Measurements from ENCODE around the gene P2RX1.

P2RX1 gene

DNA sequence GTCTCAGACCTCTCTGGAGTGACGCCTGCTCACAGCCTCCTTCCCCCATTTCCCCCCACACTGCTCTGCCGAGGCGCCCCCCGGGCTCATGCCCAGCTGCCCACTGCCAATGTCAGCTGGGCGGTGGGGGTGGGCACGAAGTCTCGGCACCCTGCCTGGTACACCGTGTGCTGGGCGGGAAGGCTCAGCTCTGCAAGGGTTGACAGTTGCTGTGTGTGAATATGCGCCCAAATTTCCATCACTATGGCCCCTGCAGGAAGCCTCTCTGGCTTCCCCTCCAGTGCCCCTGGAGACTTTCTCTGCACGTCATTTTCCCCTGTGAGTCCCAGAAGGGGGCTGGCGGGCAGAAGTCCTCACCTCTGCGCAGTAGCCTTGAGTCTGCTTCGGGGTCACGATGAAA, 11.8 kb downstream of the P2RX1 start:
- DNase-seq, result no peak

DNA sequence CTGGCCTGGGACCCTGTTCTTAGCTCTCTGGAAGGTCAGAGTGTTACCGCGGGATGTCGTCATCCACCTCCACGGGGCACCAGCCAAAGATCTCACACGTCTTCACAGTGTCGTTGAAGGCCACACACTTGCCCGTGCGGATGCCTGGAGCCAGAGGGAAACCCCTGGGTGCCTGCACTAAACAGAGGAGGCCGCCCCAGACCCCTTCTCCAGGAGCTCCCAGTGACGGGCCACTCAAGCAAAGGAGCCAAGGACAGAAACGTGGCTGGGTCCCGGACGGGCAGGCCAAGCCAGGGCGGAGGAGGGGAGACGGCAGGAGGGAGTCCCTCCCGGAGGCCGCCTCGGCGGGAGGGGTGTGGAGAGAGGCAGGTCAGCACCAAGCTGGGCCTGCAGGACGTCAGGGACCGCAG, 12.4 kb downstream of the P2RX1 start:
- no peak for DNase-seq

DNA sequence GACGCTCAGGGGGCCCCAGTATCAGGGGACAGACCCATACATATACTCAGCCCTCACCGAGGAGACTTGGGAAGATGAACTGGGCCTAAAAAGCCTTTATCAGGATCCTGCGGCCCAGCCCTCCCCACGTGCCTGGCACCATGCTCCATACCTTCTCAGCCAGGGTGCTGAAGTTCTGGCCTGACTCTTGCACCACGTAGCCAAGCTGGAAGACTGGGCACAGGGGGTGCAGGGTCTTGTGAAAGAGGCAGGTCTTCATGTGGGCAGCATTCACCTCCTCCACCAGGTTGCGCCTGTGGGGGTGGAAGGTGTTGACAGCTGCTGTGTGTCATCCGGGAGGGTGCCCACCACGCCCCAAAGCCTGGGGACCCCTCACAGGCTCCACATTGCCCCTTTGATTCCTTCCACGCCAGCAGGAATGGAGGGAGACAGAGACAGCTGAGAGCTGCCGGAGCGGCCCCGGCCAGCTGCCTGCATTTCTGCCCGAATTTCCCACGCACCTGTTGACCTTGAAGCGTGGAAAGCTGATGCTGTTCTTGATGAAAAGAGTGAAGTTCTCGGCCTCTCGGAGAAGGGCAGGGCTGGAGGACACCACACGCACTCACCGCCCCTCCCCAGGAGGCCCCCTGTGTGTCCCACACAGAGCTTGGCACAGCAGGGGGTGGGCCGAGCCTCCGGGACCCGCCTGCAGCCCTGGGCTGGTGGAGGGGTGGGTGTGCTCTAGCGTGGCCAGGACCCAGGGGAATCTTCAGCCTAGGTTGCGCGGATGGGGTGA, 13.0 kb downstream of the P2RX1 start:
- DNase-seq, result no peak

DNA sequence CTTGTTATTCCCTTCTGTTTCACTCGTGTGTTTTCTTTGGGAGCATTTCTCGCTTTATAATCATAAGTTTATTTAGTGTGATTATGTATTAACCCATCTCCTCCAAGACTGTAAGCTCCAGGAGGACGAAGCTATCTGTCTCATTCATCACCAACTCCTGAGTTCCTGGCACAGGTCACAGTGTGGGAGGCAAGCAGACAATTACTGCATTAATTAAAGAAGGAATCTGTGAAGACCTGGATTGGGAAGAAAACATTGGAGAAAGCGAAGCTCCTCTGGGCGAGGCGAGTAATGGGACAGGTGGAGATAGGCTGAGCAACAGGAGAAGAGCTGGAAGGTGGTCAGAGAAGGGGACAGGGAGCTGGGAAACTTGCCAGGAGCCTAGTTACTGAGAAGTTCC, 15.6 kb downstream of the P2RX1 start:
- DNase-seq, result no peak

DNA sequence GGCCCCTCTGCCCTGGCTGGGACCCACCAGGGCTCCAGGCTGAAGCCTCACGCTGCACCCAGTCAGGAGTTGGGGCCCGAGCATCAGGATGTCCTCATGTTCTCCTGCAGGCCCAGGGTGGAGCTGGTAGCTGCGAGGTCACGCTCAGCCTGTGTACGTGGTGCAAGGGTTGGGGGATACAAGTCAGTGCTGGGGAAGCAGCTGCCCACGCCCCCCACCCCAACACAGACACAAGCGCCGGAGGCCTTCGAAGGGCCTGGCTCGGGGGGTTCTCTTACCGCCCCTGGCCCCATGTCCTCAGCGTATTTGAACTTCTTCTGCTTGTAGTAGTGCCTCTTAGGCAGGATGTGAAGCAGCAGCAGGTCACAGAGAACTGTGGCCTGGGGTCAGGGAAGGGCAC, 18.5 kb downstream of the P2RX1 start:
- no peak for DNase-seq

DNA sequence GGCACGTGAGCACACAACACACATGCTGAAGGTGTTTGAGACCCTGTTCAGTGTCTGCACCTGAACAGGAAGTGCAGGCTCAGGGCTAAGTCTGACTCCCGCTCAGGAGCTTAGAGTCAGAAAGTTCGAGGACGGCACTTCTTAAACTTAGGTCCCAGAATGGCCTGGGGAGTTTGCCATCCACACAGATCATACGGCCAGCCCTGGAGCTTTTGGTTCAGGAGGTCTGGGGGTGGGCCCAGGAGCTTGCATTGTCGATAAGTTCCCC, 19.4 kb downstream of the P2RX1 start:
- DNase-seq, result no peak

DNA sequence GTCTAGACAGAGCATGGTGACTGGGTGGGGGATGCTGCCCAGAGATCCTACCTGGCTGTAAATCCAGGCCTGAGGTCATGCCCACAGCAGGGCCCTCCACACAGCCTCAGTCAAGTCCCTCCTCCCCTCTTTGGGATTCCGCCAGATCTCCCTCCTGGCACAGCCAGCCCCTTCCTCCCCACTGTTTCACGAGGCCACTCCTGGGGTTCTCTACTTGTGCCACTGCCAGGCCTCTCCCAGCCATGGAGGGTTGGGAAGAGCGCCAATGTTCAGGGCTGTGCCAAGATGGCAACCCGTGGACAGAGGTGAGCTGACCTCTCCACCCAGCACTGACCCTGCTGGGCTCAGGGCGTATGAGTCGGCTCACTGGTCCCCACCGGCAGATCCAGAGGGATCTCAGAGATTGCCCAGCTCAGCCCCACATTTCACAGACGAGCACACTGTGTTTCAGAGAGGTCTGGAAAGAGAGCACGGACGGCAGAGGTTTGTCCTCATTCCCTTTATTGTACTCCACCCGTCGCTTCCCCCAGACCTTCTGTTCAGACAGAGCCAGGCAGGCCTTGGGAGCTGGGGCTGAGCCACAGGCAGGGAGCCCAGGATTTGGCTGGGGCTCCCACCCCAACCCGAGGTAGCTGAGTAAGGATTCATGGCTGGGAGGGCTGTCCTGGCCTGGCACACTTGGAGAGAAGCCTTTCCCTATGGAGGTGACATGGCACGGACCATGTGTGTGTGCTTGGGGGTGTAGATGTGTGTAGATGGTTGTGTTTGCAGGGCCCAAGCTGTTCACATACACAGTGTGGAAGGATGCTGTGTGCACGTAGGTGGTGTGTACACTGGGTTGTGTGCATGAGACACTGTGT, 19.9 kb downstream of the P2RX1 start:
- peak; percentile 67 for DNase-seq

DNA sequence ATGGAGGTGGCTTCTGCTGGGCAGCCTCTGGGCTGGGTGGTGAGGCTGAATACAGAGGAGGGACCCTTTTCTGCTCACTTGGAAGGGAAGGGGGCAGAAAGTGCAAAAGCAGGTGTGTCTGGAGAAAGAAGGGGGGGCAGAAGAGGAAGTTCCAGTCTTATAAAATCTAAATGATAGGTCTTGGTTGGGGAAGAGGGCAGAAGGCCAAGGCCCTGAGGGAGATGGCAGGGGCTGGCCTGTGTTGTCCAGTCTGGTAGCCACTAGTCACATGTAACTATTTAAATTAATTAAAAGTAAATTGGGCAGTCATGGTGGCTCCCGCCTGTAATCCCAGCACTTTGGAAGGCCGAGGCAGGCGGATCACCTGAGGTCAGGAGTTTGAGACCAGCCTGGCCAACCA, 20.9 kb downstream of the P2RX1 start:
- DNase-seq, result no peak

DNA sequence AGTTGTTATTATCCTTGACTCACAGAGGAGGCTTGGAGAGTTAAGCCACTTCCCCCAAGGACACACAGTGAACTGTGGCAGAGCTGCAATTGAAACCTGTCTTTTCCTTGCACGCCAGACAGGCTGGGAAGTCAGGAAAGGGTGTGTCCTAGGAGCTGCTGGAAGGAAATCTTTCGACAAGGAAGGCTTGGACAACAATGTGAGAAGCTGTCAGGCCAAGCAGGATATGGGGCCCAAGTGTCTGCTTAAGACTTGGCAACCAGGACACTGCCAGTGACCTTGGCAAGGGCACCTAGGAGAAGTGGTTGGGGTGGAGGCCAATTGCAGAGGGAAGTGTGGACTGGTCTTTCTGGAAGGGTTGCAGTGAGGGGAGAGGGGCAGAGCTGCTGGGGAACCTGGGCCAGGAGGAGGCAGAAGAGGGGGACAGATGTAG, 21.3 kb downstream of the P2RX1 start:
- DNase-seq, result no peak

DNA sequence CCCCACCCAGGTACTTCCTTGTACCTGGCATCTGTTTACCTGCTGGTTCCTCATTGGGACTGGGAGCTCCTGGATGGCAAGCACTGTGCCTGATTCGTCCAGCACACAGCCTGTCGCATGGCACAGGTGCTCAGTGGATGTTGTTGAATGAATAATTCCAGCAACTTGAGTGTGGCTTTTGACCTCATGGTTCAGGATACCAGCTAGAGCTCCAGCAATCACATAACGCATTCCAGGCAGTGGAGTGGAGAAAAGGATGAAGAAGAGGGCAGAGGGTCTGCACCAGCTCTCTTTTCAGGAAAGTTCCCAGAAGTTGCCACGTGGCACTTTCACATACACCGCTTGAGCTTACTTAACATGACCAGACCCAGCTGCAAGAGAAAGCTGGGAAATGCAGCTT, 22.1 kb downstream of the P2RX1 start:
- DNase-seq, result no peak

DNA sequence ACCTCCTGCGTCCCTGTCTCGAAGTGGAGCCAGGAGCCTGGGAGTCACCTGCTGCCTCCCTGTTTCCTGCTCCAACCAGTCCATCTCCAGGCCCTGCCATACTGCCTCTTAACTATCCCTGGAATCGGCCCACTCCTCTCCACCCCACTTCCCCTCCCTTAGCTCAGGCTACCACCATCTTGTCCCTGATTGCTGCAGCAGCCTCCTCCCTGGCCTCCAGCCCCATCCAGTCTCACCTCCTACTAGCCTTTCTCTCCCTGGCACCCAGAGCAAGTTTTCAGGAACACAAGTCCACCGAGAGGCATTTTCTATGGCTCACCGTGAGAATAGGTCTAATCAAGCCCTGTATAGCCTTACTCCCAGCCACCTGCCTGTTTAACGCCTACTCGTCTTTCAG, 22.5 kb downstream of the P2RX1 start:
- no peak for DNase-seq

DNA sequence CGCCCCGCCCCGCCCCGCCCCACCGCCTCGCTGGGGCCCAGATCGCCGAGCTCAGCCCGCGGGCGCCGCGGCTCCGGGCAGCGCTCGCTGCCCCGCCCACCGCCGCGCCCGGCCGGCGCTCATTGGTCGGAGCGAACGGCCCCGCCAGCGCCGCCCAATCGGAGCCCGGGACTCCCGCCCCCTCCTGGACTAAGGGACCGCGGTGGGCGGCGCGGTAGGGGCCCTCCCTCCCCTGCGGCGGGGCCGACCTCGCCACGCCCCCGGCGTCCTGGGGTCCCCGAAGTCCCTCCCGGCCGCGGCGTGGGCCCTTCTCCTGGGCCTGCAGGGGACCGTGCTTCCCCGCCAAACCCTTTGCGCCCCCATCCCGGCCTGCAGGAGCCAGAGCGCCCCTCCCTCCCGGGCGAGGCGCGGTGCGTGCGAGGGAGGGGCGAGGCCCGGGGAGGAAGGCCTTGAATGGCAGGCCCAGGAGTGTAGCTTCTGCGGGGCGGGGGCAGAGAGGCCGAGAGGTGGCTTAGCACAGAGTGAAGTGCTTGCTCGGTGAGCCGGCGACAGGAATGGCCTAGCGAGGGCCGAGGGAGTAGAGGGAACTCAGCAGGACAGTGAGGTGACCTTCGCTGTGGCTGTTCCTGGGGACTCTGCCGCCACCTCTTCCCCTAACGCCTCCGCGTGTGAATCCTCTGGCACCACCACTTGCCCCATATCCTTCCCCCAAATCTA, 23.1 kb downstream of the P2RX1 start, which contains the start of gene CAMKK1:
Gene CAMKK1 (minus strand): TSS at position 51 of the 717 bp plus-strand sequence. CDS start 7,366 bp downstream, outside the sequence.
- DNase-seq, result peak; percentile 91

DNA sequence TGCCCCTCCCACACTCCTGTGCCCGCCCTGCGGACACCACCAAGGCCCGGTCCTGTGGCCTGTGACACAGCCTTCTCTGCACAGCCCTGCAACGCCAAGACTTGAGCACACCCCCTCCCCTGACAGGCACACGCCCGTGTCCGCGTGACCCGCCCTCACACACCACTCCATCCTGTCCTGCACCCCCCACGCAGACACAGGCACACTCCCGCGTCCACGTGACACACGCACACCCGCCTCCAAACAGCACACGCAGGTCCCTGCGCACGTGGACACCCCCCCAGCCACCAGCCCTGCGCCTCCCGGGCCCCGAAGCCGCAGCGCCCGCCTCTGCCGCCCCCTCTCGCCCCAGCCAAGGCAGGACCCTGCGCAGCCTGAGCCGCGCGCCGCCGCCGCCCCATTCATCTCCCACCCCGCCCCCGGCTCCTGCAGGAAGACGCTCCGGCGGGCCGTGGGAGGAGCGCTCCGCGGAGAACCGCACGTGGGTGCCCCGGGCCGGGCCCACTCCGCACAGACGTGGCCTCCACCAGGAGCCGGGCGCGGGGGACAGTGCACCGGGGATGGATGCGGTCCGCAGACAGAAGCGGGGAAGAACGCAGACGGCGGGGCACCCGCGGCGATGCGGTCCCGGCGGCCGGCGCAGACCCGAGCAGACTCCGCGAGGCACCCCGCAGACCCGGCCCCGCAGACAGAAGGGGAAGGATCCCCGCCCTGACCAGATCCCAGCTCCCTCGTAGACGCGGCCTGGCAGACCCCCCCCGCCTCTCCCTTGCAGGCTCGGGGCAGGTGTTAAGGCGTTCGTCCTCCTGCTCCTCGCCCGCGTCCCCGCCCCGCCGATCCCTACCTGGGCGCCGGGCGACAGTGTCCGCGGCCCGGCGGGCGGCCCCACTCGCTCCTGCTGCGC, 23.9 kb downstream of the P2RX1 start:
- peak; percentile 79 for DNase-seq

DNA sequence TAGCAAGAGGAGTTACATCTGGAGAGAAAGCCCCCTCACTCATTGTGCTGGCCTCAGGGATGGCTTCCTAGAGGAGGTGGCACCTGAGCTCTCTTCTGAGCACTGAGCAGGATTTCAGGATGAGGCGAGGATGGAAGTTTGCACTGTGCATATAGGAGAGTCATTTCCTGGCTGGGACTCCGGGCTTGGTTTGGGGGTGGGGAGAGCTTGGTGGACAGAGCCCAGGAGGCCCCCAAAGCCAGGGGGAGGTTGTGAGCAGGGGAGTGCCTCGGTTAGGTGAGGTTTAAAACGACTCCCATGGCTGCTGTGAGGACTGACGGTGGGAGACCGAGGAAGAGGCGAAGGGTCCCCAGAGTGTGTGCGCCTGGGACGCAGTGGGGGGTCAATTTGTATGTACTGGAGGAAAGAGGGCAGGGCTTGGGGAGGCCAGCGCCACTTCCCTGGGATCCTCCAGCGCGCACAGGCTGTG, 24.6 kb downstream of the P2RX1 start:
- no peak for DNase-seq

DNA sequence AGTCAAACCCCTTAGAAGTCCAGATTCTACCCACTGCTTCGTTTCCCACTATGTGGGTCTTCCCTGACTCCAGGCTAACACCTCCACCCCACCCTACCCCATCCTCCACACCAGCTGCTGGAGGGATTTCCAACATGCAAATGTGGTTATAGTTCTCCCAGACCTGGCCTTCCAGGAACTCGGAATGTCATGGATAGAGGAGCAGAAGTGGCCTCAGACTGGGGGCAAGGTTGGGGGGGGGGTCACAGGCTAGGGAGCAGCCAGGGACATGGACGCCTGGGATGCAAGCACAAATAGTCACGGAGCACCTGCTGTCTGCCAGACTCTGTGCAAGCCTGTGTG, 25.4 kb downstream of the P2RX1 start:
- DNase-seq, result no peak

DNA sequence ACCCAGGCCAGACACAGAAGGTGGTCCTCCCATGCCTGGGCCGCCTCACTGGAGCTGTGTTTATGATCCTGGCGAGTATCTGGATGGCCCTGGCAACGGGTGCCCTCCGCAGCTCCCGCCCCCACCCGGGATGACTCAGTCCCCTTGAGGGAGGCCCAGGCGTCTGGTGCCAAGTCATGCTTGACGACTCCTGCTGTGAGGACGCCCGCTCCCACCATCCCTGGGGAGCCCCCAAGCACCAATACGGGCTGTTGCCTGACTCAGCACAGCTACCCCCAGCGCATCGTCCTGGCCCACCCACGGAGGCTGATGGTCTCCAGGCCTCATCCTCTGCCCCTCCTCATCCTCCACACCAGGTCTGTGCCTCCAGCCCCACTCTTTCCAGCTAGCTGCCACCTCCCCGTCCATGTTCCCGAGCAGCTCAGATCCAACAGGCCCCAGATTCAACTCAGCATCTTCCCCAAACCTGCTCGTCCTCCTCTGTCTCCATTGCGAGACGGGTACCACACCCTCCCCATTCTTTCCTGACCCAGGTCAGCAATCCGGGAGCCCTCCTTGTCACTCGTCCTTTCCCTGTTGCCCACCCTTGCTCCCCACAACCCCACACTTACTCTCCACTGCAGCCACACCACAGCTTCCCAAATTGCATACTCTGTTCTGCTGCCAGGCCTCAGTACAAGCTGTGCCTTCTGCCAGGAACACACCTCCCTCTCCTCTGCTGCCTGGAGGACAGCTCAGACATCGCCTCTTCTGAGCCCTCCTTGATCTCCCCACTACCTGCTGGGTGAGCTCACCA, 26.0 kb downstream of the P2RX1 start:
- DNase-seq, result peak; percentile 69

DNA sequence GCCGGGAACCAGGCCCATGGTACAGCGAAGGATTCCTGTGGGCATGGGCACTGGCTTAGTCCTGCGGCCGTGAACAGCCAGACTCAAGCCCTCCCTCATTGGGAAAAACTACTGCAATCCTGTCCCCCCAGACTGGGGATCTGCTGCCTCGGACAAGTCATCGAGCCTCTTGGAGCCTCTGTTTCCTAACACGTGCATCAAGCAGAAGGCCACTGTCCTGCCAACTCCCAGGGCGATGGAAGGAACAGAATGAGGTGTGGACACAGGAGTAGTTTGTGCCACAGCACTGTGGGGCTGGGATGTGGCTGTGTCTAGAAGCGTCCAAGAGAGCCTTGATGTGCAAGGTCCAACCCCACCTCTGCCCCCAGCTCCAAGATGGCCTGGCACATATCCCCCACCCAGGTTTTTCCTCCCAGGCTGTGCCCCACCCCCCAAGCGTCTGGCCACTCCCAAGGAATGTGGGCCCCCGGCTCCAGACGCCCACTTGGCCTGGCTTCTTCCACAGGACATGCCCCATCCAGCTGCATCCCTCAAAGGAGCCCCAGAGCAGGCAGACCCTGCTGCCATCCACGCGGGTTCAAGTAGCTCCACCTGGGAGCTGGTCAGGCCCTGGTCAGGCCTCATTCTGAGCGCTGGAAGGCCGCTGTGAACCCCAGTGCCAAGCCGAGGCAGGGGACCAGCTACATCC, 26.8 kb downstream of the P2RX1 start:
- DNase-seq, result no peak

DNA sequence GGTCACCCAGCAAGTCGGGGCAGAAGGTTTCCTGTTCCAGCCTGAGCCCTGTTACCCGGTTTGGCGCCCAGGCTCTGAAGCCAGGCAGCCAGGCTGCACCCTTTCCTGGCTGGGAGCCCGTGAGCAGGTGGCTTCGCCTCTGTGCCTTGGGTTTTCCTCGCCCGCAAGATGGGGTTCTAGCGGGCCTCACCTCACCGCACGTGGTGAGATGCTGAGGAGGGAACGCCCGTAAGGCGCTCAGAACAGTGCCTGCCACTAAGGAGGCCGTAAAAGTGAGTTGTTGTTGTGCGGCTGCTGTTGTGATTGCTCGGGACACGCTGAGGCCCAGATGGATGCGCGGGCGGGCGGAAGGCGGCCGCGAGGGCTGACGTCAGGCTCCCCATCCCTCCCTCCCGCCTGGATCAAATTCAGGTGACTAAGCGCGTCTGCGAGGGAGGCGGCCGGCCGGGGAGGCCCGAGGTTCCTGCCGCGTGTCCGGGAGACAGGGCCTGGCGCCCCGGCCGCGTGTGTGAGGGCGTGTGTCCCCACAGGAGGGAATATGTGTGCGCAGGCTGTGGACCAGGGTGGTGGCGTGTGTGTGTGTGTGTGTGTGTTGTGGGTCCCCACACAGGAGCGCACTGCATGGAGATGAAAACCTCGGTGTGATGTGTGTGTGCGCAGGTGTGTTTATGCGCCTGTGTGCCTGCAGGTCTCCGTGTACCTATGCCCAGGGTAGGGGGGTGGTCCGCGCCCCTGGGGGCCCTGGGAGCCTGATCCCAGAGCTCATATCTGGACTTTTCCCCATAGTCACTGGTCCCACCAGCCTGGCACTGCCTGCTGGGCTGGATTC, 27.7 kb downstream of the P2RX1 start:
- DNase-seq, result peak; percentile 91

DNA sequence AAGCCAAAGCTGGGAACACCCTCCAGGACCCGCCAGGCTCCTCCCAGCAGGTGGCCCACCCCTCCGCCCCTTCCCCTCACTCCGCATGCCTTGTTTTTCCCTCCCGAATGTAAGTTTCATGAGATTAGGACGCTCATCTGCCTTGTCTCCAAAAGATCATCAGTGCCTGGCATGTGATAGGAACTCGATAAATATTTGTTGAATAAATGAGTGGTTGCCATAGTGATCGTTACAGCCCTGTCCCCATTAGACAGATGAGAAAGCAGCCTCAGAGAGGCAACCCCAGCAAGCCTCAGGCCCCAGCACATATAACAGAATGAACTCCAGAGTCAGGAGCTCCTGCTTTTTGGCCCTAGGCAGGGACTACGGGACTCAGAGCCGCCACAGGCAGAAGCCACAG, 28.5 kb downstream of the P2RX1 start:
- no peak for DNase-seq

DNA sequence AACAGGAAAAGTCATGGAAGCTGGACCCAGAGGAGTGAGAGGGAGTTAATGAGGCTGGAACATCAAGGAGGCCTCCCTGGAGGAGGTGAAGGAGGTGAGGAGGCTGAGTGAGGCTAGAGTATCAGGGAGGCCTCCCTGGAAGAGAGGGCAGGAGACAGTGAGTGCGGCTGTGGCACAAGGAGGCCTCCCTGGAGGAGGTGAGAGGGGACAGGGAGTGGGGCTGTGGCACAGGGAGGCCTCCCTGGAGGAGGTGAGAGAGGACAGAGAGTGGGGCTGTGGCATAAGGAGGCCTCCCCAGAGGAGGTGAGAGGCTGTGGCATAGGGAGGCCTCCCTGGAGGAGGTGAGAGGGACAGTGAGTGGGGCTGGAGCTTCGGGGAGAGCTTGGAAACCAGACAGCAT, 28.9 kb downstream of the P2RX1 start:
- no peak for DNase-seq

Data from left hindlimb (tissue), 1 donor.